AG09319 (cell line): ENCODE measurements around the gene LCE3C.

Source experiments
- DNase-seq: peaks from one replicate; pipeline ENCODE4 v3.0.0-alpha.2; 2010; ENCODE audit warnings: low read depth; ENCODE audit errors: extremely low read depth
- TF ChIP-seq, protein P1 (sequence below): IDR thresholded peaks from 2 replicates; pipeline ENCODE4 v1.5.1; 2011; ENCODE audit warnings: low read depth, mild to moderate bottlenecking, inconsistent platforms, low read length, moderate library complexity

Gene LCE3C

GRCh38 chr1:152626744-152627143 is 26.7 kb downstream of the LCE3C start:
- TF ChIP-seq, protein P1, sequence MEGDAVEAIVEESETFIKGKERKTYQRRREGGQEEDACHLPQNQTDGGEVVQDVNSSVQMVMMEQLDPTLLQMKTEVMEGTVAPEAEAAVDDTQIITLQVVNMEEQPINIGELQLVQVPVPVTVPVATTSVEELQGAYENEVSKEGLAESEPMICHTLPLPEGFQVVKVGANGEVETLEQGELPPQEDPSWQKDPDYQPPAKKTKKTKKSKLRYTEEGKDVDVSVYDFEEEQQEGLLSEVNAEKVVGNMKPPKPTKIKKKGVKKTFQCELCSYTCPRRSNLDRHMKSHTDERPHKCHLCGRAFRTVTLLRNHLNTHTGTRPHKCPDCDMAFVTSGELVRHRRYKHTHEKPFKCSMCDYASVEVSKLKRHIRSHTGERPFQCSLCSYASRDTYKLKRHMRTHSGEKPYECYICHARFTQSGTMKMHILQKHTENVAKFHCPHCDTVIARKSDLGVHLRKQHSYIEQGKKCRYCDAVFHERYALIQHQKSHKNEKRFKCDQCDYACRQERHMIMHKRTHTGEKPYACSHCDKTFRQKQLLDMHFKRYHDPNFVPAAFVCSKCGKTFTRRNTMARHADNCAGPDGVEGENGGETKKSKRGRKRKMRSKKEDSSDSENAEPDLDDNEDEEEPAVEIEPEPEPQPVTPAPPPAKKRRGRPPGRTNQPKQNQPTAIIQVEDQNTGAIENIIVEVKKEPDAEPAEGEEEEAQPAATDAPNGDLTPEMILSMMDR: no peak
- DNase-seq: no peak

GRCh38 chr1:152630596-152630995 is 30.6 kb downstream of the LCE3C start:
- no peak for DNase-seq
- TF ChIP-seq, protein P1: no peak

DNA sequence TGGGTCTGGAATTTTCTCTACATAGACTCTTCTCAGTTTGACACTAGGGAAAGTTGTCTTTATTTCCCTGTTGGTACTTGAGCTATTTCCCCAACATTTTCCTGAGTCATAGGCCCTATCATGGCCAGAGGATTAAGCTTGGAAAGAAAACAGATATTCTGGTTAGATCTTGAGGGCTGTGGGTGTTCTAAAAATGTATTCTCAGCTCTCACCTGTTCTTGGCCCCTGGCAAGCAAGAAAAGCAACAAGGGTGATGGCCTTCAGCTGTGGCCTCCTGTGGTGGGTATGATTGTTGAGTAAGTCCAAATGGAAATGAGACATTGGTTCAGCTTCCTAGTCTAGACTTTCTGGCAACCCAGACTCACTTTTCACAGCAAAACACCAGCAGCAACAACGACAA is 40.3 kb downstream of the LCE3C start:
- no peak for DNase-seq
- TF ChIP-seq, protein P1: no peak

- TF ChIP-seq, protein P1: no peak
- no peak for DNase-seq
Observed at GRCh38 chr1:152643945-152644344, 43.9 kb downstream of the LCE3C start.

- TF ChIP-seq, protein P1: no peak
Observed at GRCh38 chr1:152645146-152645545, 45.1 kb downstream of the LCE3C start.

GRCh38 chr1:152646656-152647055 is 46.6 kb downstream of the LCE3C start:
- no peak for DNase-seq
- TF ChIP-seq, protein P1: no peak

More at GRCh38 chr1:152645146-152645545, 45.1 kb downstream of the LCE3C start:
- DNase-seq: no peak
